ENCODE measurements around the gene ELAPOR2. TPM values are rescaled to one million over a fixed set of nuclear protein-coding genes. Genes with fewer than 3 reads are reported as not detected.

ELAPOR2 gene
- polyA plus RNA-seq, 1 of the 3 experiments (the other 2 are of a cell fraction): 8.8 TPM

GRCh38 chr7:87057210-87057609, 2.2 kb downstream of the ELAPOR2 start:
- no peak overlapping the region for H3K27ac ChIP-seq (ENCODE audit: low read depth in 2 of 2, low read length in 1 of 2)
- H3K36me3 ChIP-seq (replicated peaks in 1 of 2; ENCODE audit: control insufficient read depth in 1 of 2, insufficient read depth in 2 of 2, low read length in 1 of 2): peaks cover 0 to 4% of the 10 kb centered on the region in 2 experiments
- H3K9me2 ChIP-seq: no peaks in the 10 kb centered on the region; the same call in 1 of the 2 replicates
- H3K27me3 ChIP-seq (ENCODE audit: insufficient read depth): no peaks in the 10 kb centered on the region
- no peak overlapping the region for H3K4me2 ChIP-seq
- TF ChIP-seq PBX3 (IDR thresholded peaks at IDR 0.05) (no peak), MXI1 (IDR thresholded peaks at IDR 0.05; ENCODE audit: low read depth, low read length) (no peak), TAF1 (IDR thresholded peaks at IDR 0.05; ENCODE audit: borderline replicate concordance, low read depth, low read length) (no peak), TEAD4 (IDR thresholded peaks at IDR 0.05; ENCODE audit: borderline replicate concordance, insufficient read depth) (no peak), GATA2 (CRISPR knock-in tag; IDR thresholded peaks at IDR 0.05) (no peak), JUND (IDR thresholded peaks at IDR 0.05) (no peak), MEF2A (IDR thresholded peaks at IDR 0.05; ENCODE audit: borderline replicate concordance, low read depth) (no peak), FOXM1 (IDR thresholded peaks at IDR 0.05; ENCODE audit: low read depth) (no peak), FOSL2 (IDR thresholded peaks at IDR 0.05; ENCODE audit: borderline replicate concordance, low read depth) (no peak), EP300 (IDR thresholded peaks at IDR 0.05; ENCODE audit: borderline replicate concordance in 1 of 2, low read depth in 1 of 2, low read length in 1 of 2) (no peak)
- TF ChIP-seq, protein P1, sequence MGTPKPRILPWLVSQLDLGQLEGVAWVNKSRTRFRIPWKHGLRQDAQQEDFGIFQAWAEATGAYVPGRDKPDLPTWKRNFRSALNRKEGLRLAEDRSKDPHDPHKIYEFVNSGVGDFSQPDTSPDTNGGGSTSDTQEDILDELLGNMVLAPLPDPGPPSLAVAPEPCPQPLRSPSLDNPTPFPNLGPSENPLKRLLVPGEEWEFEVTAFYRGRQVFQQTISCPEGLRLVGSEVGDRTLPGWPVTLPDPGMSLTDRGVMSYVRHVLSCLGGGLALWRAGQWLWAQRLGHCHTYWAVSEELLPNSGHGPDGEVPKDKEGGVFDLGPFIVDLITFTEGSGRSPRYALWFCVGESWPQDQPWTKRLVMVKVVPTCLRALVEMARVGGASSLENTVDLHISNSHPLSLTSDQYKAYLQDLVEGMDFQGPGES (IDR thresholded peaks at IDR 0.05; ENCODE audit: low read depth, low read length): no peak
- TF ChIP-seq, protein P2, sequence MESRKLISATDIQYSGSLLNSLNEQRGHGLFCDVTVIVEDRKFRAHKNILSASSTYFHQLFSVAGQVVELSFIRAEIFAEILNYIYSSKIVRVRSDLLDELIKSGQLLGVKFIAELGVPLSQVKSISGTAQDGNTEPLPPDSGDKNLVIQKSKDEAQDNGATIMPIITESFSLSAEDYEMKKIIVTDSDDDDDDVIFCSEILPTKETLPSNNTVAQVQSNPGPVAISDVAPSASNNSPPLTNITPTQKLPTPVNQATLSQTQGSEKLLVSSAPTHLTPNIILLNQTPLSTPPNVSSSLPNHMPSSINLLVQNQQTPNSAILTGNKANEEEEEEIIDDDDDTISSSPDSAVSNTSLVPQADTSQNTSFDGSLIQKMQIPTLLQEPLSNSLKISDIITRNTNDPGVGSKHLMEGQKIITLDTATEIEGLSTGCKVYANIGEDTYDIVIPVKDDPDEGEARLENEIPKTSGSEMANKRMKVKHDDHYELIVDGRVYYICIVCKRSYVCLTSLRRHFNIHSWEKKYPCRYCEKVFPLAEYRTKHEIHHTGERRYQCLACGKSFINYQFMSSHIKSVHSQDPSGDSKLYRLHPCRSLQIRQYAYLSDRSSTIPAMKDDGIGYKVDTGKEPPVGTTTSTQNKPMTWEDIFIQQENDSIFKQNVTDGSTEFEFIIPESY (IDR thresholded peaks at IDR 0.05; ENCODE audit: borderline replicate concordance, low read depth): no peak
- TF ChIP-seq, protein P3, sequence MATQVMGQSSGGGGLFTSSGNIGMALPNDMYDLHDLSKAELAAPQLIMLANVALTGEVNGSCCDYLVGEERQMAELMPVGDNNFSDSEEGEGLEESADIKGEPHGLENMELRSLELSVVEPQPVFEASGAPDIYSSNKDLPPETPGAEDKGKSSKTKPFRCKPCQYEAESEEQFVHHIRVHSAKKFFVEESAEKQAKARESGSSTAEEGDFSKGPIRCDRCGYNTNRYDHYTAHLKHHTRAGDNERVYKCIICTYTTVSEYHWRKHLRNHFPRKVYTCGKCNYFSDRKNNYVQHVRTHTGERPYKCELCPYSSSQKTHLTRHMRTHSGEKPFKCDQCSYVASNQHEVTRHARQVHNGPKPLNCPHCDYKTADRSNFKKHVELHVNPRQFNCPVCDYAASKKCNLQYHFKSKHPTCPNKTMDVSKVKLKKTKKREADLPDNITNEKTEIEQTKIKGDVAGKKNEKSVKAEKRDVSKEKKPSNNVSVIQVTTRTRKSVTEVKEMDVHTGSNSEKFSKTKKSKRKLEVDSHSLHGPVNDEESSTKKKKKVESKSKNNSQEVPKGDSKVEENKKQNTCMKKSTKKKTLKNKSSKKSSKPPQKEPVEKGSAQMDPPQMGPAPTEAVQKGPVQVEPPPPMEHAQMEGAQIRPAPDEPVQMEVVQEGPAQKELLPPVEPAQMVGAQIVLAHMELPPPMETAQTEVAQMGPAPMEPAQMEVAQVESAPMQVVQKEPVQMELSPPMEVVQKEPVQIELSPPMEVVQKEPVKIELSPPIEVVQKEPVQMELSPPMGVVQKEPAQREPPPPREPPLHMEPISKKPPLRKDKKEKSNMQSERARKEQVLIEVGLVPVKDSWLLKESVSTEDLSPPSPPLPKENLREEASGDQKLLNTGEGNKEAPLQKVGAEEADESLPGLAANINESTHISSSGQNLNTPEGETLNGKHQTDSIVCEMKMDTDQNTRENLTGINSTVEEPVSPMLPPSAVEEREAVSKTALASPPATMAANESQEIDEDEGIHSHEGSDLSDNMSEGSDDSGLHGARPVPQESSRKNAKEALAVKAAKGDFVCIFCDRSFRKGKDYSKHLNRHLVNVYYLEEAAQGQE (IDR thresholded peaks at IDR 0.05; ENCODE audit: low read depth, low read length): no peak
- TF ChIP-seq, protein P4, sequence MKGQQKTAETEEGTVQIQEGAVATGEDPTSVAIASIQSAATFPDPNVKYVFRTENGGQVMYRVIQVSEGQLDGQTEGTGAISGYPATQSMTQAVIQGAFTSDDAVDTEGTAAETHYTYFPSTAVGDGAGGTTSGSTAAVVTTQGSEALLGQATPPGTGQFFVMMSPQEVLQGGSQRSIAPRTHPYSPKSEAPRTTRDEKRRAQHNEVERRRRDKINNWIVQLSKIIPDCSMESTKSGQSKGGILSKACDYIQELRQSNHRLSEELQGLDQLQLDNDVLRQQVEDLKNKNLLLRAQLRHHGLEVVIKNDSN (IDR thresholded peaks at IDR 0.05; ENCODE audit: borderline replicate concordance, low read depth): no peak
- peaks cover 12% of the 10 kb centered on the region for H3F3A ChIP-seq (replicated peaks; ENCODE audit: insufficient read depth)
- peaks cover 0 to 14% of the 10 kb centered on the region in 2 experiments; a peak in 2 of 4 replicates for H3K4me1 ChIP-seq (ENCODE audit: control insufficient read depth in 1 of 2, insufficient read depth in 2 of 2, low read depth in 1 of 2, low read length in 1 of 2)
- ChIA-PET CTCF (interaction anchor here (3.7 to 4.4 kb wide), 2 partner anchors 91 to 95 kb away, joined by 33 to 45 read pairs; partner anchors contain the start of gene DMTF1), POLR2A (no interaction called here)
- no peaks in the 10 kb centered on the region for H4K20me1 ChIP-seq (ENCODE audit: insufficient read depth)
- H3K4me3 ChIP-seq (ENCODE audit: low read depth in 2 of 2, low read length in 1 of 2): no peak overlapping the region
- H3K79me2 ChIP-seq (ENCODE audit: insufficient read depth): no peaks in the 10 kb centered on the region
- WGBS (ENCODE audit: low lambda C conversion rate): 91% methylated on average over 2 of the region's 2 CpGs
- no peak for DNase-seq
- H3K9me3 ChIP-seq: no peaks in the 10 kb centered on the region
- no peak overlapping the region for H3K9ac ChIP-seq
- no peak overlapping the region for H2AFZ ChIP-seq (ENCODE audit: low read depth)

Data from SK-N-SH (cell line).